GM12874 (cell line): ENCODE measurements around the gene SLC35A3.

Experiments used
- CTCF ChIP-seq: IDR thresholded peaks from 2 replicates; pipeline ENCODE4 v1.5.1; 2011; ENCODE audit warnings: low read depth, mild to moderate bottlenecking, control low read depth, low read length, moderate library complexity; ENCODE audit not compliant: insufficient read depth

Gene SLC35A3

DNA sequence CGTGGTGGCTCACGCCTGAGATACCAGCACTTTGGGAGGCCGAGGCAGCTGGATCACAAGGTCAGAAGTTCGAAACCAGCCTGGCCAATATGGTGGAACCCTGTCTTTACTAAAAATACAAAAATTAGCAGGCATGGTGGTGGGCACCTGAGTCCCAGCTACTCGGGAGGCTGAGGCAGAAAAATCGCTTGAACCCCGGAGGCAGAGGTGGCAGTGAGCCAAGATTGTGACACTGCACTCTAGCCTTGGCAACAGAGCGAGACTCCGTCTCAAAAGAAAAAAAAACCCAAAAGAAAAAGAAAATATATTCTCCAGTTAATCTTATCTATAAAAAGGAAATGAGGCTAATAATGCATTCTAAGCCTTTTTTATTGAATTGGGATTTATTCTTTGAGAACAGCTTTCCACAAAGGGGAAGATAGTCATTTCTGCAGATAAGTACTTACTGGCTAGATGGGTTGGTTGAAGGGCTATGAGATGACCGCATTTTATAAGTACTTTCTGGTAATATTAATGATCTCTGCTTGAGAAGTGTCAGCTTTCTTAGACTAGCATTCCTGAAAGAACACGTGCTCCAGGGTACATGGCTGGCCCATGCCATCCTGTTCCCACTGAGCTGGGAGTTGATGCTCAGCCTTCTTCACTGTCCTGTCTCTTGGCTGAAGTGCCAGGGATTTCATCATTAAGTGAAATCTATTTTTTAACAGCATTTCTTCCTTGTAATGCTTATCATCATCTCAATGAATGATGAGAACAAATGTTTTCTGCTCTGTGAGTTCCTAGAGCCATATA, 105.0 kb downstream of the SLC35A3 start:
- TF ChIP-seq CTCF: no peak

DNA sequence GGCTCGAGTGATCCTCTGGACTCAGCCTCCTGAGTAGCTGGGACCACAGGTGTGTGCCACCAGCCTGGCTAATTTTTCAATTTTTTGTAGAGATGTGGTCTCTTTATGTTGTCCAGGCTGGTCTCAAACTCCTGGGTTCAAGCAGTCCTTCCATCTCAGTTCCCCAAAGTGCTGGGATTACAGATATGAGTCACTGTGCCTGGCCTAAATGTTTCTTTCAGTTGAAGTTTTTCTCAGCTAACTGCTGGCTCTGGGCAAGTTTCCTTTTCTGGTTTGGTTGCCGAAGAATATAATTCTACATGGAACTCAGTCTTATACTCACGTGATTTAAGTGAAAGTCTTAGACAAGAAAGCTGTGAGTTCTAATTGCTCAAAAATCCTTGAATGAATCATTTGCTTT, 106.0 kb downstream of the SLC35A3 start:
- TF ChIP-seq CTCF: no peak

DNA sequence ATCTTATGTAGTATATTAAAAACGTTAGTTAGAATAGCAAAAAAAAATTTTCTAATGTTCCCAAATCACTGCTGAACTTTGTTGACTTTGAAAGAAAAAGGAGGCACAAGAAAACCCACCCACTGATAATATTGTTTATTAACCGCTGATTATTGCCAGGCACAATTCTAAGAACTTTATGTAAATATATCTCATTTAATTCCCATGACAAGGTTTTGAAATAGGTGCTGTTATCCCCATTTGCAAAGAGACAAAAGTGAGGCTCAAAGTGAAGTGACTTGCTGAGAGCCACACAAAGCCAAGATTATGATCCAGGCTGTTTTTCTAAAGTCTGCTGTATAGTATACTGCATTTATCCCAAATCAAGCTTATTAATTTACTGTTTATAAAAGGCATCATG, 106.5 kb downstream of the SLC35A3 start:
- no peak for TF ChIP-seq CTCF

- no peak for TF ChIP-seq CTCF
Observed at GRCh38 chr1:100076744-100077143, 106.9 kb downstream of the SLC35A3 start.

GRCh38 chr1:100077531-100077930, 107.7 kb downstream of the SLC35A3 start:
- no peak for TF ChIP-seq CTCF

GRCh38 chr1:100080331-100080730, 110.5 kb downstream of the SLC35A3 start:
- TF ChIP-seq CTCF: no peak
